ENCODE results near the gene ALKBH7. TPM values are rescaled to one million over a fixed set of nuclear protein-coding genes. Genes with fewer than 3 reads are reported as not detected.

Gene ALKBH7
- total and polyA plus RNA-seq, 8 donors = 34.2 to 67.9 (median 51.5) TPM

- H3K36me3 ChIP-seq = no peaks in the 10 kb centered on the region
- no peak for DNase-seq
- H3K4me3 ChIP-seq = no peak overlapping the region
- H3K27ac ChIP-seq = no peak overlapping the region
- ATAC-seq = no peak
- TF ChIP-seq CTCF (IDR thresholded peaks at IDR 0.05) = no peak
- H3K9me3 ChIP-seq = no peaks in the 10 kb centered on the region
- intact Hi-C loops (cut with DNase I) = no loop called here
- no peaks in the 10 kb centered on the region for H3K4me1 ChIP-seq
- H3K27me3 ChIP-seq = no peaks in the 10 kb centered on the region
Observed at GRCh38 chr19:6402058-6402457, 29.5 kb downstream of the ALKBH7 start.

- Histone ChIP-seq H3K4me1 (no peaks in the 10 kb centered on the region), H3K9me3 (no peaks in the 10 kb centered on the region), H3K27me3 (no peaks in the 10 kb centered on the region), H3K4me3 (no peak overlapping the region), H3K36me3 (no peaks in the 10 kb centered on the region), H3K27ac (no peak overlapping the region)
- TF ChIP-seq CTCF (IDR thresholded peaks at IDR 0.05) = no peak
- ATAC-seq (peak; percentile 26), DNase-seq (peak in 2 of 4 donors; percentile 69 to 85)
- intact Hi-C loops (cut with DNase I) = no loop called here
Observed at GRCh38 chr19:6402837-6403608, 30.4 kb downstream of the ALKBH7 start.

- H3K27me3 ChIP-seq = no peaks in the 10 kb centered on the region
- DNase-seq (no peak), ATAC-seq (no peak)
- no peaks in the 10 kb centered on the region for H3K36me3 ChIP-seq
- TF ChIP-seq CTCF (IDR thresholded peaks at IDR 0.05) = no peak
- H3K4me3 ChIP-seq = no peak overlapping the region
- no peaks in the 10 kb centered on the region for H3K4me1 ChIP-seq
- no peak overlapping the region for H3K27ac ChIP-seq
- intact Hi-C loops (cut with DNase I) = no loop called here
- H3K9me3 ChIP-seq = no peaks in the 10 kb centered on the region
Observed at GRCh38 chr19:6406401-6406800, 33.8 kb downstream of the ALKBH7 start.

- ATAC-seq = no peak
Observed at GRCh38 chr19:6409346-6409745, 36.8 kb downstream of the ALKBH7 start.

More at GRCh38 chr19:6409346-6409745, 36.8 kb downstream of the ALKBH7 start:
- peaks cover 0 to 12% of the 10 kb centered on the region in 2 donors for H3K36me3 ChIP-seq
- no peaks in the 10 kb centered on the region for H3K27me3 ChIP-seq
- DNase-seq = no peak
- H3K4me3 ChIP-seq = no peak overlapping the region
- H3K4me1 ChIP-seq = peaks cover 0 to 12% of the 10 kb centered on the region in 2 donors
- H3K27ac ChIP-seq = no peak overlapping the region
- intact Hi-C loops (cut with DNase I) = no loop called here
- H3K9me3 ChIP-seq = no peaks in the 10 kb centered on the region
- TF ChIP-seq CTCF (IDR thresholded peaks at IDR 0.05) = no peak

Measured in left lung (tissue), 10 donors.